ENCODE results near the gene SC5D.

The SC5D gene

DNA sequence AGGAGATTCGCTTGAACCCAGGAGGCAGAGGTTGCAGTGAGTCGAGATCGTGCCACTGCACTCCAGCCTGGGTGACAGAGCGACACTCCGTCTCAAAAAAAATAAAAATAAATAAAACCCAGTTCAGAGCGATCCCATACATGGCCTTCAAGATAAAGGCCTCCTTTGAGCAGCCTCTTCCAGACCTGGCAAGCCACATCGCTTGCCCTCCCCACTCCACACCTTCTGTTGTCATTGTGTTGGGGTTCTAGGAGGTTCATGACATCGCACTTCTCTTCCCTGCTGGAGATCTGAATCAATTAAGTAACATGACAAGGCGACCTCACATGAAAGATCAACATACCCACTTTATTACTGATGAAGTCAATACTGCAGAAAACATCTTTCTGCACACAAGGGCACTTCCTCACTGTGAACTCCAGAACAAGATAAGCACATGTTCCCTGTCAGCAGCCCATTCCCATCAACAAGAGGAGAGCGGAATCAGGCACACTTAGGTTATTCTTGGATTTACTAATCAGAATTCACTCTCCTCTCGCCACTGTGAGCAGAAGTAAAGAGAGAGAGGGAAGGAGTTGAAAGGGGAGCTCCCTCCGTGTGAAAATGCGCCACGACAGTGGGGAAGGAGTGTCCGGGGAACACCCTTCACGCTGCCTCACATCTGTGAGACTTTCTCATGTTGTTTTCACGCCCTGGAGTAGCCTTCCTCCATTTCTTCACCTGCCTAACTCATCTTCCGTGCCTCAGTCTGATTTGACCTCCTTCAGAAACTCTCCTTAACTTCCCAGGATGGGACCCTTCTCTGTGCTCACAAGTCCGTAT lies 38.3 kb downstream of the SC5D start:
- no peak for TF ChIP-seq POLR2A (IDR thresholded peaks at IDR 0.05; ENCODE audit: extremely low read depth, insufficient read length)
- TF ChIP-seq, protein P1, sequence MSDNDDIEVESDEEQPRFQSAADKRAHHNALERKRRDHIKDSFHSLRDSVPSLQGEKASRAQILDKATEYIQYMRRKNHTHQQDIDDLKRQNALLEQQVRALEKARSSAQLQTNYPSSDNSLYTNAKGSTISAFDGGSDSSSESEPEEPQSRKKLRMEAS (IDR thresholded peaks at IDR 0.05; ENCODE audit: low read depth, low read length) = 0 out of 2 replicates have a peak, but pooled peaks have one; percentile 7
- no peak overlapping the region for H3K4me3 ChIP-seq (ENCODE audit: low read depth, low read length)
- no peak for DNase-seq (ENCODE audit: low read depth)

DNA sequence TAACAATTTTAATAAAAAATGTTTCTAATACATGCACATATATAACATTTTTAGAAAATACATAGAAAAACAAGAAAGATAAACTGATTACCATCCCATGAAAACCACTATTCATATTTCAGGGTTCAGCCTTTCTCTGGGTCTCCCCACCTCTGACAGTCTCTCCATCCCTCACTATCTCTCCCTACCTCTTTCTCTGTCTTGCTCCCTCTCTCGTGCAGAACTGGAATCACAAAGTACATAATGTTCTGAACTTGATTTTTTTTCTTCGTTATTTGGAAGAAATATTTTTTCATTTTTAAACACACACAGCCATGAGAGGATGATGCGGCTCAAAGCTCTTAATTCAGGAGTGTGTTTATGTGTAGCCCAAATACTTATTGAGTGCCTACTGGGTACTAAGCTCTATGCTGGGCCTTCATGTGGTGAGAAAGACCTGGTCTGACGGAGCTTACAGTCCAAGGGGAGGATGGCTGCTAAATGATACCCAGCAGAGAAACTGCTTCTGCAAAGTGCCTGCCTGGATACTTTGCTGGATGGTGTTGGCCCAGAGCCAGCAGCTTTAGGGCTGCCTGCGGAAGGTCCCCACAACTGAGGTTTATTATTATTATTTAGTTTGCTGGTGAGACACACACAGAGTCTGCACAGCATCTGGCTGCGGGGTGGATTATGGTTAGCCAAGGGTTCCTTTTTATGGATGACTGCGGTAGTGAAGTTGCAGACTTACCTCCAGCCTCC lies 42.6 kb downstream of the SC5D start:
- no peak for TF ChIP-seq POLR2A (IDR thresholded peaks at IDR 0.05; ENCODE audit: extremely low read depth, insufficient read length)
- no peak for TF ChIP-seq MYC (IDR thresholded peaks at IDR 0.05; ENCODE audit: low read depth, low read length)
- no peak for TF ChIP-seq CTCF (IDR thresholded peaks at IDR 0.05; ENCODE audit: low read depth, low read length)
- TF ChIP-seq, protein P1 (IDR thresholded peaks at IDR 0.05; ENCODE audit: low read depth, low read length) = no peak
- DNase-seq (ENCODE audit: low read depth) = no peak
- H3K4me3 ChIP-seq (ENCODE audit: low read depth, low read length) = no peak overlapping the region

- no peak for TF ChIP-seq MYC (IDR thresholded peaks at IDR 0.05; ENCODE audit: low read depth, low read length)
- TF ChIP-seq, protein P1 (IDR thresholded peaks at IDR 0.05; ENCODE audit: low read depth, low read length) = no peak
- no peak for TF ChIP-seq CTCF (IDR thresholded peaks at IDR 0.05; ENCODE audit: low read depth, low read length)
- TF ChIP-seq POLR2A (IDR thresholded peaks at IDR 0.05; ENCODE audit: extremely low read depth, insufficient read length) = no peak
Measured at GRCh38 chr11:121336279-121336937, 43.8 kb downstream of the SC5D start.

DNA sequence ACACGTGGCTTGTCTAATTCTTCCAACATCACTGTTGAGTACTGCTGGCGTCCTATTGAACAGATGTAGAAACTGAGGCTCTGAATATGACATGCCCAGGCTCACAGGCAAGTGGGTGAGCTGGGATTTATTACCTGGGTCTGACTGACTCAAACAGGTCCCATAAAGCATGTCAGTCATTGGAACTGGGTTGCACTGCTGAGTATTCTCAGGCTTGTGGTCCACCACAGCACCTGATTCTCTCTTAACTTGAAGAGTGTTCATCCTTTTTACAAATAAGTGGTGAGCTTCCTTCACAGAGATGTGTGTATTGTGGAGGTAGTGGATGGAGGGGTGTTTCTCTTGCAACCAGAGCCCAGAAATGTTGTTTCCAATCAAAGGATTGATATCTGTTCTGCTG lies 44.5 kb downstream of the SC5D start:
- H3K4me3 ChIP-seq (ENCODE audit: low read depth, low read length) = no peak overlapping the region
- DNase-seq (ENCODE audit: low read depth) = no peak
- TF ChIP-seq CTCF (IDR thresholded peaks at IDR 0.05; ENCODE audit: low read depth, low read length) (no peak), MYC (IDR thresholded peaks at IDR 0.05; ENCODE audit: low read depth, low read length) (no peak), POLR2A (IDR thresholded peaks at IDR 0.05; ENCODE audit: extremely low read depth, insufficient read length) (no peak)
- TF ChIP-seq, protein P1 (IDR thresholded peaks at IDR 0.05; ENCODE audit: low read depth, low read length) = no peak

More at GRCh38 chr11:121336279-121336937, 43.8 kb downstream of the SC5D start:
- DNase-seq (ENCODE audit: low read depth) = peak; percentile 20
- H3K4me3 ChIP-seq (ENCODE audit: low read depth, low read length) = no peak overlapping the region

DNA sequence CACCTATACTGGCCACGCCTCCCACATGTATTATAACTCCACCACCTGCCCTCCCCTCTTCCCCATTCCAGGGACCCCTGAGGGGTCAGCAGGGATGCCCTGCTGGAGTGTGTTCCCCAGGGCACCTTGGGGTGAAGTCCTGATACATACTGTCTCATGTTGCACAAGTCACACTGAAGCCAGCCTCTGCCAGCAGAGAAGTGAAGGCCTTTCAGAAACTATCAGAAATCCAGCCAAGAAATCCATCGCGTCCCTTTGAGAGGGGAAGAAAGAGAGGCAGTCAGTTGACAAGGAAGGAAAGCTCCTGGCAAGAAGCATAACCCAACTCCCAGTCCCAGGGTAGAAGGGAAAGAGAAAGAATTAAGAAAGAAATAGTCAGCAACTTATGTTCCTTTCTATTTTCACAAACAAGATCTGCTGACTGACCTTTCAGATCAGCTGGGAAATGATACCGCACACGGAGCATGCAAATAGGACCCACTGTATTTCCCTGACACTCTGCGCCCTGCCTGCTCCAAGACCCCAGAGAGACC lies 45.2 kb downstream of the SC5D start:
- no peak overlapping the region for H3K4me3 ChIP-seq (ENCODE audit: low read depth, low read length)
- no peak for DNase-seq (ENCODE audit: low read depth)
- TF ChIP-seq, protein P1 (IDR thresholded peaks at IDR 0.05; ENCODE audit: low read depth, low read length) = no peak

GRCh38 chr11:121338536-121338935 lies 46.0 kb downstream of the SC5D start:
- H3K4me3 ChIP-seq (ENCODE audit: low read depth, low read length) = no peak overlapping the region
- TF ChIP-seq MYC (IDR thresholded peaks at IDR 0.05; ENCODE audit: low read depth, low read length) = no peak
- TF ChIP-seq CTCF (IDR thresholded peaks at IDR 0.05; ENCODE audit: low read depth, low read length) = no peak
- no peak for TF ChIP-seq POLR2A (IDR thresholded peaks at IDR 0.05; ENCODE audit: extremely low read depth, insufficient read length)
- TF ChIP-seq, protein P1 (IDR thresholded peaks at IDR 0.05; ENCODE audit: low read depth, low read length) = no peak
- DNase-seq (ENCODE audit: low read depth) = no peak
